Measurements from ENCODE around the gene ARHGEF11. TPM values are rescaled to one million over a fixed set of nuclear protein-coding genes. Genes with fewer than 3 reads are reported as not detected.

The ARHGEF11 gene
- polyA plus RNA-seq, 1 donor (not counting 4 experiments of a cell fraction or from before 2014, with no cell fraction given), result 8.0 TPM

DNA sequence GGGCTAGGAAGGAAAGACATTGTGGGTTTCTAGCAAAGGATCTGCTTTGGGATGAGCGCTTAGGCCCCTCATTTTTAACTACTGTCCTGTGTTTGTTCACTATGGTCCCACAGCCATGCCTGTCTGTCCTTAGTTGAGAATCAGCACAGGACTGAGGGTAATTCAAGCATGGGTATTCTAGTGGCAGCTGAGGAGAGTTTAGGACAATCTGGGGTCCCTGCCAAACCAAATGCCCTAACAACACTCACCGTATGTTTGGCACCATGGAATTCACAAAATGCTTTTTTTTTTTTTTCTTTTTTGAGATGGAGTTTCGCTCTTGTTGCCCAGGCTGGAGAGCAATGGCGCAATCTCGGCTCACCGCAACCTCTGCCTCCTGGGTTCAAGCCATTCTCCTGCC lies 10.4 kb downstream of the ARHGEF11 start:
- no peak overlapping the region for H3K27ac ChIP-seq (ENCODE audit: control insufficient read depth, insufficient read depth, low read length)
- H3K9me3 ChIP-seq (ENCODE audit: control insufficient read depth, low read depth, low read length), result no peaks in the 10 kb centered on the region
- peaks cover 7% of the 10 kb centered on the region for H3K4me1 ChIP-seq (ENCODE audit: control insufficient read depth, extremely low read depth, insufficient read depth, low read length)
- H3K79me2 ChIP-seq (ENCODE audit: control insufficient read depth, insufficient read depth, low read length), result peaks cover 2% of the 10 kb centered on the region
- H3K4me2 ChIP-seq (ENCODE audit: control insufficient read depth, extremely low read depth, insufficient read depth, low read depth, low read length), result no peak overlapping the region
- no peak overlapping the region for H3K4me3 ChIP-seq (ENCODE audit: control insufficient read depth in 2 of 3, extremely low read depth in 1 of 3, insufficient read depth in 2 of 3, low read depth in 1 of 3, low read length in 3 of 3)
- DNase-seq (ENCODE audit: low read depth, low spot score) (no peak), FAIRE-seq (no peak)
- no peaks in the 10 kb centered on the region for H3K27me3 ChIP-seq (ENCODE audit: control insufficient read depth, extremely low read depth, insufficient read depth, low read length)
- TF ChIP-seq EZH2 (IDR thresholded peaks at IDR 0.05; ENCODE audit: low read length), result no peak
- TF ChIP-seq, protein P1, sequence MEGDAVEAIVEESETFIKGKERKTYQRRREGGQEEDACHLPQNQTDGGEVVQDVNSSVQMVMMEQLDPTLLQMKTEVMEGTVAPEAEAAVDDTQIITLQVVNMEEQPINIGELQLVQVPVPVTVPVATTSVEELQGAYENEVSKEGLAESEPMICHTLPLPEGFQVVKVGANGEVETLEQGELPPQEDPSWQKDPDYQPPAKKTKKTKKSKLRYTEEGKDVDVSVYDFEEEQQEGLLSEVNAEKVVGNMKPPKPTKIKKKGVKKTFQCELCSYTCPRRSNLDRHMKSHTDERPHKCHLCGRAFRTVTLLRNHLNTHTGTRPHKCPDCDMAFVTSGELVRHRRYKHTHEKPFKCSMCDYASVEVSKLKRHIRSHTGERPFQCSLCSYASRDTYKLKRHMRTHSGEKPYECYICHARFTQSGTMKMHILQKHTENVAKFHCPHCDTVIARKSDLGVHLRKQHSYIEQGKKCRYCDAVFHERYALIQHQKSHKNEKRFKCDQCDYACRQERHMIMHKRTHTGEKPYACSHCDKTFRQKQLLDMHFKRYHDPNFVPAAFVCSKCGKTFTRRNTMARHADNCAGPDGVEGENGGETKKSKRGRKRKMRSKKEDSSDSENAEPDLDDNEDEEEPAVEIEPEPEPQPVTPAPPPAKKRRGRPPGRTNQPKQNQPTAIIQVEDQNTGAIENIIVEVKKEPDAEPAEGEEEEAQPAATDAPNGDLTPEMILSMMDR (optimal IDR thresholded peaks at IDR 0.05 in 1 of 3, IDR thresholded peaks at IDR 0.05 in 1 of 3, conservative IDR thresholded peaks at IDR 0.05 in 1 of 3; ENCODE audit: extremely low read depth in 1 of 3, insufficient read depth in 2 of 3, low read length in 3 of 3), result no peak
- H4K20me1 ChIP-seq (ENCODE audit: control insufficient read depth, extremely low read depth, insufficient read depth, low read length), result no peaks in the 10 kb centered on the region
- H3K9me1 ChIP-seq (ENCODE audit: control insufficient read depth, extremely low read depth, insufficient read depth, low read length), result peaks cover under 1% of the 10 kb centered on the region
- dilution Hi-C loops (cut with MboI; ENCODE audit: extremely low pct_ligation_motif_present, low sequenced_read_pairs), result no loop called here
- H3K9ac ChIP-seq (ENCODE audit: control insufficient read depth, extremely low read depth, insufficient read depth, low read length), result no peak overlapping the region
- no peaks in the 10 kb centered on the region for H3K36me3 ChIP-seq (ENCODE audit: control insufficient read depth in 2 of 2, extremely low read depth in 1 of 2, insufficient read depth in 2 of 2, low read length in 2 of 2)
- H2AFZ ChIP-seq (ENCODE audit: control insufficient read depth, low read length), result no peak overlapping the region

DNA sequence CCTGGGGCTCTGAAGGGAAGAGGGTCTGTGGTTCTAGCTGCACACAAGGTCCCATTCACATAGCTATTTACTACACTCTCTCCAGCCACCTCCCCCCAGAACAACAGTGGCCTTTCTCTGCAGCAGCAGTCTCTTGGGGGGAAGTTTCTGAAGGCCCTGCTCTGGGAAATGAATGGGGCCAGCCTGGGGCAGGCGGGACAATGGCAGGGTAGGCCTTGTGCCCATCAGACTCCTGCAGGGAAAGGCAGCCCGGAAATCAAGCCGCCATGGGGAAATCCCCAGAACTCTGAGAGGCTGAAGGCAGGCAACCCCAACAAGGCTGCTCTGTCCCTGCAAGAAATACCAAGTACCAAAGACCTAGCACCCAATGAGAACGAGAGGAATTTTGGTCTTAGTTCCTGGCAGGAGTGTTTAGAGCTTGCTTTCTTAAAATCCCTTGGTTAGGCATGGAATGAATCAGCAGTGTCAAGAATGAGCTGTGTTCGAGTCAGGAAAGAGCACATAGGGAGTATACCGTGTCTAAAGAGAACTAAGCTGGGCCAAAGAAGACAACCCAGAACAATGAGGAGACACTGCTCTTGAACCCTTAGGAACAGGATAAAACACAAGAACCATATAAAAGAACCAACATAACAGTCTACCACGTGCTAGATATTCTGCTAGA lies 11.3 kb downstream of the ARHGEF11 start:
- no peak for DNase-seq (ENCODE audit: low read depth, low spot score)
- Histone ChIP-seq H3K36me3 (ENCODE audit: control insufficient read depth in 2 of 2, extremely low read depth in 1 of 2, insufficient read depth in 2 of 2, low read length in 2 of 2) (no peaks in the 10 kb centered on the region), H3K4me2 (ENCODE audit: control insufficient read depth, extremely low read depth, insufficient read depth, low read depth, low read length) (no peak overlapping the region), H3K9me3 (ENCODE audit: control insufficient read depth, low read depth, low read length) (no peaks in the 10 kb centered on the region), H3K4me3 (ENCODE audit: control insufficient read depth in 2 of 3, extremely low read depth in 1 of 3, insufficient read depth in 2 of 3, low read depth in 1 of 3, low read length in 3 of 3) (no peak overlapping the region), H3K9me1 (ENCODE audit: control insufficient read depth, extremely low read depth, insufficient read depth, low read length) (no peaks in the 10 kb centered on the region), H4K20me1 (ENCODE audit: control insufficient read depth, extremely low read depth, insufficient read depth, low read length) (no peaks in the 10 kb centered on the region), H3K79me2 (ENCODE audit: control insufficient read depth, insufficient read depth, low read length) (no peaks in the 10 kb centered on the region), H2AFZ (ENCODE audit: control insufficient read depth, low read length) (no peak overlapping the region), H3K4me1 (ENCODE audit: control insufficient read depth, extremely low read depth, insufficient read depth, low read length) (peaks cover 7% of the 10 kb centered on the region), H3K9ac (ENCODE audit: control insufficient read depth, extremely low read depth, insufficient read depth, low read length) (no peak overlapping the region), H3K27me3 (ENCODE audit: control insufficient read depth, extremely low read depth, insufficient read depth, low read length) (no peaks in the 10 kb centered on the region), H3K27ac (ENCODE audit: control insufficient read depth, insufficient read depth, low read length) (no peak overlapping the region)
- dilution Hi-C loops (cut with MboI; ENCODE audit: extremely low pct_ligation_motif_present, low sequenced_read_pairs), result no loop called here
- FAIRE-seq, result no peak
- TF ChIP-seq EZH2 (IDR thresholded peaks at IDR 0.05; ENCODE audit: low read length), result no peak
- TF ChIP-seq, protein P1 (optimal IDR thresholded peaks at IDR 0.05 in 1 of 3, IDR thresholded peaks at IDR 0.05 in 1 of 3, conservative IDR thresholded peaks at IDR 0.05 in 1 of 3; ENCODE audit: extremely low read depth in 1 of 3, insufficient read depth in 2 of 3, low read length in 3 of 3), result no peak
